Ammon's horn (tissue), 1 donor: ENCODE measurements around the gene DEFB123.
"Not testable (repeated sequence)": the region's sequence is repeated elsewhere in the genome, so short reads cannot be mapped to it uniquely, and the experiment has no call there.

Experiments used
- DNase-seq: peaks from one replicate; pipeline ENCODE4 v3.0.0-alpha.2; 2016; ENCODE audit warnings: low spot score

Gene DEFB123

GRCh38 chr20:31440012-31440659 is at the start of gene DEFB123:
Gene DEFB123 (plus strand): TSS chr20:31440632. CDS start chr20:31440699, 67 bp downstream.
- no peak for DNase-seq

- DNase-seq, result no peak
Observed at GRCh38 chr20:31392836-31393235, 47.6 kb upstream of the DEFB123 start.

GRCh38 chr20:31394900-31395299 is 45.5 kb upstream of the DEFB123 start:
- no peak for DNase-seq

GRCh38 chr20:31403886-31404285 is 36.5 kb upstream of the DEFB123 start:
- DNase-seq, result no peak

DNA sequence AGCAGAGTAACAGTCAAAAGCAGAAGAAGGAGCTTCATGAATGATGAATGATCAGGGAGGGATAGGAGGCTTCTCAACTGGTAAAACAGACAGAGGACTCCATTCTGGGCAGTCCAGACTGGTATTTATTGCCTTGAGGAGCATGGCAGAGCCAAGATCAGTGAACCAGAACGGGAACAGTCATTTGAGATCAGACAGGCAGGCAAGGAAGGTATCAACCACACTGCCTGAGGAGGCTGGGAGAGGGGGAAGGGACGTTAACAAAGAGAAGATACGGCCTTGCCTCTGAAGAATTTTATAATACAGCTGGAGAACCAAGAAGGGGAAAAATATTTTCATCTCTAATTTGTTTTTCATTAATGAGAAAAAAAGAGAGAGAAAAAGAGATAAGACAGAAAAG is 34.3 kb upstream of the DEFB123 start, which contains the start of gene DEFB121:
TSS of gene DEFB121 (minus strand) at position 101 of the 400 bp plus-strand sequence. CDS start at position 38, 63 bp downstream.
- no peak for DNase-seq

- DNase-seq, result no peak
Observed at GRCh38 chr20:31410011-31410410, 30.4 kb upstream of the DEFB123 start.

DNA sequence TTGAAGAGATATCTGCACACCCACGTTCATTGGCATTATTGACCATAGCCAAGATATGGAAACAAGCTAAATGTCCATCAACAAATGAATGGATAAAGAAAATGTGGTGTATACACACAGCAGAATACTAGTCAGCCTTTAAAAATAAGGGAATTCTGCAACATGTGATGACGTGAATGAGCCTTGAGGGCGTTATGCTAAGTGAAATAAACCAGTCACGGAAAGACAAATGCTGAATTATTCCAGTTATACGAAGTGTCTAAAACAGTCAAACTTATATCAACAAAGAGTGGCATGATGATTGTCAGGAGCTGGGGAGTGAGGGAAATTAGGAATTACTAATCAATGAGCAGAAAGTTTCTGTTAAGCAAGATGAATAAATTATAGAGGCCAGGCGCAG is 26.1 kb upstream of the DEFB123 start:
- DNase-seq, result no peak

GRCh38 chr20:31415653-31416052 is 24.8 kb upstream of the DEFB123 start:
- no peak for DNase-seq

- DNase-seq, result no peak
Observed at GRCh38 chr20:31418307-31418706, 22.1 kb upstream of the DEFB123 start.

DNA sequence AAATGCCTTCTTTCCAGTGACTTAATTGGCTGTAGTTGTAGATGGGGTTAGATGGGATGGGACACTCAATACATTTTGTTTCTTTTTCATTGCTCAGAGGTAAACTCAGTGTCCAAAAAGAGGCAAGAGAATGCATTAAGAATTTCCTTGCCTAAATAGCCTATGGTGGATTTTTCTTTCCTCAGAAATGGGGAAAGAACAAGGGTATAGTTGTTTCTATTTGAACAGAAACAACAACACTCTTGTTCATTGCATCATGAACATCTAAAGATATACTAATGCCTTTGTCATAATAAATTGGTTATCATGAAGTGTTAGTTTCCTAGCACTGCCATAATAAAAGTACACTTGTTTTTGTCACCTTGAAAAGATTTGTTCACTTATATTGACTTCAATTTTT is 14.6 kb upstream of the DEFB123 start:
- no peak for DNase-seq

DNA sequence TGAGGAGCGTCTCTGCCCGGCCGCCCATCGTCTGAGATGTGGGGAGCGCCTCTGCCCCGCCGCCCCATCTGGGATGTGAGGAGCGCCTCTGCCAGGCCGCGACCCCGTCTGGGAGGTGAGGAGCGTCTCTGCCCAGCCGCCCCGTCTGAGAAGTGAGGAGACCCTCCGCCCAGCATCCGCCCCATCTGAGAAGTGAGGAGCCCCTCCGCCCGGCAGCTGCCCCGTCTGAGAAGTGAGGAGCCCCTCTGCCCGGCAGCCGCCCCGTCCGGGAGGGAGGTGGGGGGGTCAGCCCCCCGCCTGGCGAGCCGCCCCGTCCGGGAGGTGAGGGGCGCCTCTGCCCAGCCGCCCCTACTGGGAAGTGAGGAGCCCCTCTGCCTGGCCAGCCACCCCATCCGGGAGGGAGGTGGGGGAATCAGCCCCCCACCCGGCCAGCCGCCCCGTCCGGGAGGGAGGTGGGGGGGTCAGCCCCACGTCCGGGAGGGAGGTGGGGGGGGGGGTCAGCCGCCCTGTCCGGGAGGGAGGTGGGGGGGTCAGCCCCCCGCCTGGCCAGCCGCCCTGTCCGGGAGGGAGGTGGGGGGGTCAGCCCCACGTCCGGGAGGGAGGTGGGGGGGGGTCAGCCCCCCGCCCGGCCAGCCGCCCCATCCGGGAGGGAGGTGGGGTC is 13.4 kb upstream of the DEFB123 start:
- DNase-seq, result not testable (repeated sequence)

- not testable (repeated sequence) for DNase-seq
Observed at GRCh38 chr20:31427576-31427975, 12.9 kb upstream of the DEFB123 start.

GRCh38 chr20:31430568-31431115 is 9.8 kb upstream of the DEFB123 start:
- DNase-seq, result no peak

DNA sequence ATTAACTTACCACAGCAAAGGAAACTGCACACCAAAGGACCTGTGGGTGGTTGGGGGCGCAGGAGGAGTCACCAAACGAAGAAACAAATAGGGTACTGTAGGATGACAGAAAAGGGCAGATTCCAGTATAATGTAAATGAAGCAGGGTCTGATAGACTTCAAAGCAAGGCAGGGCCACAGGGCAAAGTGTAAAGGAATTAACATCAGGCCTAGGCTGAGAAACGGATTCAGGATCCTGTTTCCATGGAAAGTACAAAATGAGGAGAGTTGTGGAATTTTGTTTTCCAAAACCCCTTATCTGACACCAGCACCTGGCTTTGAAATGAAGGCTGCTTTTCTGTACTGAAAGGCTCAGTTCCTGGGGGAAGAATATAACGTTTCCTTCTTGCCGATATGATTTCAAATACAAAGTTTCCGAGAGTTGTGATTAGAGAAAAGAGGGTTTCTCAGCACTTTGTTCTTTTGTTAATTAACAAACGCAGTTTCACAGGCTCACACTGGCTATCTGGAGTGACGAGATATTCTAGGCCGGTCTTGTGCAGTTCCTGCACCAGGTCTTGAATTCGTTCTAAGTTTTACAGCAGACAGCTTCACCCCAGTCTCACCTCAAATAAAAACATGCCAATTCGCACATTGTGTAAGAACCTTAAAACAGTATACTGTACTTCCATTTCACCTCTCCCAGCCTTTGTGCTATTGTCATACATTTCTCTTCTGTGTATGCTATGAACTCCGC is 5.8 kb downstream of the DEFB123 start:
- DNase-seq, result no peak

DNA sequence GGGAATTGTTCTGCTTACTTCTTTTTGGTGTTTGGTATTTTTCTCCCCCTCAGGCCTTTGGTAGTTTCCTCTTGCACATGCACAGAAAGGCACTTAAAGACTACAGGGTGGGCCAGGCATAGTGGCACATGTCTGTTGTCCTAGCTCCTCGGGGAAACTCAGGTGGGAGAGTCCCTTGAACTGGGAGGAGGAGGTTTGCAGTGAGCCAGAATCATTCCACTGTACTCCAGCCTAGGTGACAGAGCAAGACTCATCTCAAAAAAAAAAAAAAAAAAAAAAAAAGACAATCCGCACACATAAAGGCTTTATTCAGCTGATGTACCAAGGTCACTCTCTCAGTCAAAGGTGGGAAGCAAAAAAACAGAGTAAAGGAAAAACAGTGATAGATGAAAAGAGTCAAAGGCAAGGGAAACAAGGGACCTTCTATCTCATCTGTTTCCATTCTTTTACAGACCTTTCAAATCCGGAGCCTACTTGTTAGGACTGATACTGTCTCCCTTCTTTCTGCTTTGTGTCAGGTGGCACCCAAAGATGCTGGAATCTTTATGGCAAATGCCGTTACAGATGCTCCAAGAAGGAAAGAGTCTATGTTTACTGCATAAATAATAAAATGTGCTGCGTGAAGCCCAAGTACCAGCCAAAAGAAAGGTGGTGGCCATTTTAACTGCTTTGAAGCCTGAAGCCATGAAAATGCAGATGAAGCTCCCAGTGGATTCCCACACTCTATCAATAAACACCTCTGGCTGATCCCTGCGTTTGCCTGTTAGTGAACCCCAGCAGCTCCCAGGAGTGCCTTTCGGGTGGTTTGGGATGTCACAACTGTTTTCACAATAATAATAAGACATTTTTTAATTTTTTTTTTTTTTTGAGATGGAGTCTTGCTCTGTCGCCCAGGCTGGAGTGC is 9.3 kb downstream of the DEFB123 start:
- DNase-seq, result no peak

GRCh38 chr20:31452575-31452974 is 12.1 kb downstream of the DEFB123 start:
- no peak for DNase-seq

- DNase-seq, result no peak
Observed at GRCh38 chr20:31454361-31454760, 13.9 kb downstream of the DEFB123 start.

DNA sequence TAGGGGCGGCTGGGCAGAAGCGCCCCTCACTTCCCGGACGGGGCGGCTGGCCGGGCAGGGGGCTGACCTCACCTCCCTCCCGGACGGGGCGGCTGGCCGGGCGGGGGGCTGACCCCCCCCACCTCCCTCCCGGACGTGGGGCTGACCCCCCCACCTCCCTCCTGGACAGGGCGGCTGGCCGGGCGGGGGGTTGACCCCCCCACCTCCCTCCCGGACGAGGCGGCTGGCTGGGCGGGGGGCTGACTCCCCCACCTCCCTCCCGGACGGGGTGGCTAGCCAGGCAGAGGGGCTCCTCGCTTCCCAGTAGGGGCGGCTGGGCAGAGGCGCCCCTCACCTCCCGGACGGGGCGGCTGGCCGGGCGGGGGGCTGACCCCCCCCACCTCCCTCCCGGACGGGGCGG is 30.5 kb downstream of the DEFB123 start:
- DNase-seq, result not testable (repeated sequence)

- no peak for DNase-seq
Observed at GRCh38 chr20:31472395-31473330, 32.2 kb downstream of the DEFB123 start.

- DNase-seq, result no peak
Observed at GRCh38 chr20:31473331-31474096, 33.1 kb downstream of the DEFB123 start.
